ENCODE measurements around the gene TIGD1.

GRCh38 chr2:232505856-232506255, 44.5 kb downstream of the TIGD1 start:
- TF ChIP-seq ATF2 (CRISPR knock-in tag; IDR thresholded peaks at IDR 0.05) (no peak), MAX (IDR thresholded peaks at IDR 0.05) (no peak), SRSF1 (optimal IDR thresholded peaks at IDR 0.05; ENCODE audit: low read depth, low read length) (no peak), PHF20 (CRISPR knock-in tag; IDR thresholded peaks at IDR 0.05) (no peak), GRHL1 (CRISPR knock-in tag; conservative IDR thresholded peaks at IDR 0.05) (no peak), ZNF263 (CRISPR knock-in tag; IDR thresholded peaks at IDR 0.05) (no peak), RORA (CRISPR knock-in tag; IDR thresholded peaks at IDR 0.05) (no peak), EP300 (IDR thresholded peaks at IDR 0.05; ENCODE audit: low read depth in 2 of 2, low read length in 2 of 2) (no peak), EP300 (CRISPR knock-in tag; IDR thresholded peaks at IDR 0.05; ENCODE audit: borderline replicate concordance) (no peak), BHLHE40 (IDR thresholded peaks at IDR 0.05; ENCODE audit: low read length) (no peak), MAFF (IDR thresholded peaks at IDR 0.05; ENCODE audit: low read depth, low read length) (no peak), IRF1 (CRISPR knock-in tag; IDR thresholded peaks at IDR 0.05; ENCODE audit: low read depth) (no peak), POLR2AphosphoS2 (IDR thresholded peaks at IDR 0.05; ENCODE audit: low read depth, low read length) (no peak)
